Prostate gland (tissue), 2 donors: Measurements from ENCODE around the gene DUOX1.

ENCODE experiments used
- POLR2A ChIP-seq: fragments of 450-650 bp; IDR thresholded peaks from one replicate; pipeline ENCODE4 v1.6.1; 2016; ENCODE audit warnings: antibody characterized with exemption, mild to moderate bottlenecking
- POLR2AphosphoS5 ChIP-seq: sonication (generic); formaldehyde crosslinking; IDR thresholded peaks from one replicate; pipeline ENCODE4 v1.6.1; 2017; ENCODE audit warnings: antibody characterized with exemption
- TF ChIP-seq, protein P1 (sequence below), 4 experiments: fragments of 200-600 bp in 2 of 4; fragments of 450-650 bp in 2 of 4; sonication (generic) in 2 of 4; IDR thresholded peaks; 1 replicate in 3 of 4; 2 replicates in 1 of 4; pipeline ENCODE4 v1.5.1; 2016 to 2019; ENCODE audit warnings: antibody characterized with exemption in 4 of 4, mild to moderate bottlenecking in 2 of 4, moderate library complexity in 2 of 4

DNA sequence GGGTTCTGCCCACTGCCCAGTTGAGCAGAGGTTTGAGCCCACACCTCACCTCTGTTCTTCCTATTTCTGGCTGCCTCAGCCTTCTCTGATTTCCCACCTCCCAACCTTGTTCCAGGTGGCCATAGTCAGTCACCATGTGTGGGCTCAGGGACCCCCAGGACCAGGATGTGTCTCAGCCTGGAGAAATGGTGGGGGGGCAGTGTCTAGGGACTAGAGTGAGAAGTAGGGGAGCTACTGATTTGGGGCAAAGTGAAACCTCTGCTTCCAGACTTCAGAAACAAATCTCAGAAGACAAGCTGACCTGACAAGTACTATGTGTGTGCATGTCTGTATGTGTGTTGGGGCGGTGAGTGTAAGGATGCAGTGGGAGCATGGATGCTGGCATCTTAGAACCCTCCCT lies 35.1 kb downstream of the DUOX1 start:
- TF ChIP-seq, protein P1, sequence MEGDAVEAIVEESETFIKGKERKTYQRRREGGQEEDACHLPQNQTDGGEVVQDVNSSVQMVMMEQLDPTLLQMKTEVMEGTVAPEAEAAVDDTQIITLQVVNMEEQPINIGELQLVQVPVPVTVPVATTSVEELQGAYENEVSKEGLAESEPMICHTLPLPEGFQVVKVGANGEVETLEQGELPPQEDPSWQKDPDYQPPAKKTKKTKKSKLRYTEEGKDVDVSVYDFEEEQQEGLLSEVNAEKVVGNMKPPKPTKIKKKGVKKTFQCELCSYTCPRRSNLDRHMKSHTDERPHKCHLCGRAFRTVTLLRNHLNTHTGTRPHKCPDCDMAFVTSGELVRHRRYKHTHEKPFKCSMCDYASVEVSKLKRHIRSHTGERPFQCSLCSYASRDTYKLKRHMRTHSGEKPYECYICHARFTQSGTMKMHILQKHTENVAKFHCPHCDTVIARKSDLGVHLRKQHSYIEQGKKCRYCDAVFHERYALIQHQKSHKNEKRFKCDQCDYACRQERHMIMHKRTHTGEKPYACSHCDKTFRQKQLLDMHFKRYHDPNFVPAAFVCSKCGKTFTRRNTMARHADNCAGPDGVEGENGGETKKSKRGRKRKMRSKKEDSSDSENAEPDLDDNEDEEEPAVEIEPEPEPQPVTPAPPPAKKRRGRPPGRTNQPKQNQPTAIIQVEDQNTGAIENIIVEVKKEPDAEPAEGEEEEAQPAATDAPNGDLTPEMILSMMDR (IDR thresholded peaks at IDR 0.05) = no peak
- no peak for TF ChIP-seq POLR2AphosphoS5
- TF ChIP-seq POLR2A = no peak
